CD4-positive, alpha-beta T cell treated with Interleukin-2 at 100 ng/mL for 4 hours (primary cell): Measurements from ENCODE around the gene NDEL1.

ENCODE experiments used
- DNase-seq: peaks from one replicate; pipeline ENCODE4 v3.0.0-alpha.2; 2020; ENCODE audit warnings: low spot score

Gene NDEL1

GRCh38 chr17:8455665-8456209, 20.1 kb downstream of the NDEL1 start:
- no peak for DNase-seq

- DNase-seq = no peak
These were observed 22.4 kb downstream of the NDEL1 start for GRCh38 chr17:8458128-8458527.

GRCh38 chr17:8459107-8459506, 23.4 kb downstream of the NDEL1 start:
- no peak for DNase-seq

GRCh38 chr17:8459831-8460230, 24.1 kb downstream of the NDEL1 start:
- no peak for DNase-seq

- DNase-seq = no peak
These were observed 26.9 kb downstream of the NDEL1 start for GRCh38 chr17:8462564-8462963.

- no peak for DNase-seq
These were observed 27.4 kb downstream of the NDEL1 start for GRCh38 chr17:8463099-8463498.

- no peak for DNase-seq
These were observed 29.3 kb downstream of the NDEL1 start for GRCh38 chr17:8464941-8465340.

DNA sequence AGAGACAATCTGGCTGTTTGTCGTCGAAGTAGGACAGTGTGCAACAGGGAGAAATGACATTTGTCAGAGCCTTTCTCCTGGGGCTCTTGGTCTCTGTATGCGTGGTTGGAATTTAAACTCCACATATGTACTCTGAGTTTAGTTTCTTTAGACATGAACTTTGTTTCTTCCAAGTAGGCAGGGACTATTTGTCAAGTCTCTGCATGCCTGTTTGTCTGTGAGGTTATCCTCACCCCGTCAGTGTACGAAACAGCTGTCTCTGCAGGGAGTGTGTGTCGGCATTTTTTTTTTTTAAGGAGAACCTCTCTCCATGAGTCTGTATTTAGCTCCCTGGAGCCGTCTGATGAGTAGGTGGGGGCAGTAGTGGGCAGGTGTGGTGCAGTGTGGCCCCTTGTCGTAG, 29.7 kb downstream of the NDEL1 start:
- no peak for DNase-seq

DNA sequence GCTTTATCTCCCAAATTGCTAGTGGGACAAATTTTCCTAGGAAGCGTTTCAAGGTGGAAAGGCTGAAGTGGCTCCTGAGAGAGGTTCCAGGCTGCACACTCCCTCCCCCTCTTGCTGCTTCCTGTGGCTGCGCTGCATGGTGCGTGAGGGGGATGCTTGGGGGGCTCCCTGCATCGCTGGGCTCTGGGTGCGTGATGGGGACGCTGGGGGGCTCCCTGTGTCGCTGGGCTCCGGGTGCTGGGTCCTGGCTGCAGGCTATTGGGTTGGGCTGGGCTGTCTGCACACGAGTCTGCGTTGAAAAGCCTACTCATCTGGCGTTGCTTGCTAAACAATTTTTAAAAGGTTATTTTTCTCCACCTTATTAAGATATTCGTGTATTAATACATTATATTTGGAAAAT, 30.1 kb downstream of the NDEL1 start:
- DNase-seq = no peak

- DNase-seq = no peak
These were observed 30.8 kb downstream of the NDEL1 start for GRCh38 chr17:8466456-8466855.

GRCh38 chr17:8466873-8467272, 31.2 kb downstream of the NDEL1 start:
- no peak for DNase-seq

- DNase-seq = no peak
These were observed 31.8 kb downstream of the NDEL1 start for GRCh38 chr17:8467527-8467926.

DNA sequence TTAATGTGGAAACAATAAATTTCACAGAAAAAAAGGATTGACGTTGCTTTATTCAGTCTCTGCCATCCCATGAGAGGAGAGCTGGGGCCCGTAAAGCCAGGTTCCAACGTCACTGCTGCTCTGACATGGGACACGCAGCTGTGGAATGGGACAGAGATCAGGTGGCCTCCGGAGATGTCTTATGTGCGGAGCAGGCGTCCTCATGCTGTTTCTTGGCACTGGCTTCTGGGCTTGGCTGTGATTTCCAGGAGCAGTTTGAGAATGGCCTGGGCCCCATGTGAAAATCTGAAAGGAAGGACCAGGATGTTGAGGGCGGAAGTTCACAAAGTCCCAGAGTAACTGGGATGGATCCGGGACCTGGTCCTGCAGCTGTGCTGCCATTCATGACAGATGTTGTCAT, 32.4 kb downstream of the NDEL1 start:
- no peak for DNase-seq

GRCh38 chr17:8468980-8469379, 33.3 kb downstream of the NDEL1 start:
- DNase-seq = no peak

- no peak for DNase-seq
These were observed 34.3 kb downstream of the NDEL1 start for GRCh38 chr17:8469964-8470363.

GRCh38 chr17:8470447-8471047, 34.9 kb downstream of the NDEL1 start:
- no peak for DNase-seq

DNA sequence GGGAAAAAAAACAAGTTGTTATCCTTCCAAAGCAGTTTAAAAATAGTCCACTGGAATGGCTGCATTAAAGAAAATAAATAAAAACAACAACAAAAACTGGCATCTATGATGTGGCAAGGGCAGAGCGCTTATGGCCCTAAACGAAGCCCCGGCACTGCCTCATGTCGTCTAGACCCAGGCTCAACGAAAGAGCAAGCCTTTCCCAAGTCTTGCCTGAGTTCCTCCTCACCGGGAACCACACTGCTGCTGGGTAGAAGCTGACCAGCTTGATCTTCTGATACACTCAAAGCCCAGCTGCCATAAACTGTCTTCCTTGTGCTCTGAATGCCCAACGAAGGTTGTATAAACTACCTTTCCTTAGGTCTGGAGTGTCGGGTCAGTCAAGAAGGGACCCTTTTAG, 37.0 kb downstream of the NDEL1 start:
- no peak for DNase-seq

GRCh38 chr17:8473451-8474192, 37.9 kb downstream of the NDEL1 start:
- DNase-seq = no peak

DNA sequence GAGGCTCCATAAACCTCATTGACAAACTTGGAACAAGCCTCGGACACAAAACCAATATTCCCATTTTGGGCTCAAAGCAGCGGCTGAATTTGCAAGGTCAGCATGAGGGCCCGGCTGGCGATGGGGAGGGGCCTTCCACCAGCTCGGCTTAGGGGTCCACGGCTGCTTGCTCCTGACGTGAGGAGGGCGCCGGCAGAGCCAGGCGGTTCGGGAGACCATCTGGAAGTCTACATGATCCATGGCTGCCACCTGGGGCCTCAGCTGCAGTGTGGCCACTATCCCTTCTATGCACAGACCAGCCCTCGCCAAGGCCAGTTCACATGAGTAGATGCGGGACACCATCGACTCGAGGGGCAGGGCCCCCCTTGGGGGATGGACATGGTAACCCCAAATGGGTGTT, 39.1 kb downstream of the NDEL1 start:
- DNase-seq = no peak

DNA sequence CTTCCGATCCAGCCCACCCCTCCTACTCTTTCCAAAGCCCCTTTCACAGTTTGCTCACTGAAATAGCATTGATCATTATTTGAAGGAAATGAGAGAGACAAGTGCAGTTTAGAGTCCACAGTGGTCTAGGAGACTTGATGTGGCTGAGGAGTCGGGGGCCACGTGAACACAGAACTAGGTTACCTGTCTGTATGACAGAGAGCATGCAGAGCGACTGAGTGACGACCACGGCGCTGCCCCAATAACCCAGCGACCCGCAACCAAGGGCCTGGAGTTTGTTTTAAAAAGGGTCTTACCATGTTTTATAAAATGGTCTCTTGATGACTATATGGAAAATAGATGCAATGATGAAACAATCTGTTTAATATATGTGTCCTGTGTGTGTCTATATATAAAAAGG, 39.5 kb downstream of the NDEL1 start:
- DNase-seq = no peak

DNA sequence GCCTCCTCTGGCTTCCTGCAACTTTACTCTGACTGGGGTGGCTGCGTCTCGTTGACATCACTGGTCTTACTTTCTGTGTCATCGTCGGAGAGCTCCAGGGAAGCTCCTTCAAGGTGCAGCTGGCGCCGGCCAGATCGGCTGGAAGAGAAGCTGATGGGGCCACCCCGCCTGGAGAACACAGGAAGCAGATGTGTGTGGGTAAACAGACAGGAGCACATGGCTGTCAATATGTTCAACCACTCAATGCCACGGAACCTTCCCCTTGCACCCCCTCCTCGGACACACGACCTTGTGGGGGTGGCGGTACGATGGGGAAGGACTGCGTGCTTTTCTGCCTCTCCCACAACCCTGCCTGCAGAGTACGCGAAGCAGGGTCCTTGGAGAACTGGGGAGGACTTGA, 40.1 kb downstream of the NDEL1 start:
- DNase-seq = no peak

DNA sequence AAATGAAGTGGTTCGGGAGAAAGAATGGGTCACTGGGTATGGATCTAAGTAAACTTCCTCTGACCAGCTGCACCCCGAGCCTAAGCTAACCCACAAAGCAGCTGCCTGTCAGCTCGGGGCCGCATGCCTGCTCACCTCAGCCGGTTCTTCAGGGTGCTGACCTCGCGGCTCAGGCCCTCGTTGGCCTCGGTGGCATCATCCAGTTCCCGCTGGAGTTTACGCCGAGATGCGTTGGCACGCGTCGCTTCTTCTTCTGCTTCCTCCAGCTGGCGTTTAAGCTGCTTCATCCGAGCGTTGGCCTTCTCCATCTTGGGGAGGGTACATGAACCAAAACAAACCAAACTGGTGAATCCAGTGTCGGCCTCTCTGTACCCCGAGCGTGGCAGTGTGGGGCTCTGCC, 41.1 kb downstream of the NDEL1 start:
- no peak for DNase-seq

DNA sequence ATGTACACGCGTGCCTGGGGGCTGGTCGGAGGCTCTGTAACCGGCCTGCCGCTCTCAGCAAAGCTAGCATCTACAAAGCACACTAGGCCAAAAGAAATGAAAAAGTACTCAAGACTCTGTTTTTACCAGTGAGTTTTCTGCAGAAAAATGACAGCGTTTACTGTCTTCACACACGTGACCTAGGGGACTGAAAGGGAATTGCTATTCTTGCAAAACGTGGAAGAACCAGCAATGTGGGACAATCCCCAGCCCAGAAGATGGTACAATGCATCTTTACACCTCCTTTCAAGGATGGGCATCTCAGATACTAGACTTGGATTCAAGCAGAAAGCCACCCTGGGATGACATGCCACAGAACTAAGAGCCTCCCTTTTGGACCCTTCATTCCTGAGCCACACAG, 41.5 kb downstream of the NDEL1 start:
- DNase-seq = no peak
